Measurements from ENCODE around the gene SLC2A4.
A peak's percentile ranks its signal among the peaks of the same experiment; 100 is the strongest.

The SLC2A4 gene

DNA sequence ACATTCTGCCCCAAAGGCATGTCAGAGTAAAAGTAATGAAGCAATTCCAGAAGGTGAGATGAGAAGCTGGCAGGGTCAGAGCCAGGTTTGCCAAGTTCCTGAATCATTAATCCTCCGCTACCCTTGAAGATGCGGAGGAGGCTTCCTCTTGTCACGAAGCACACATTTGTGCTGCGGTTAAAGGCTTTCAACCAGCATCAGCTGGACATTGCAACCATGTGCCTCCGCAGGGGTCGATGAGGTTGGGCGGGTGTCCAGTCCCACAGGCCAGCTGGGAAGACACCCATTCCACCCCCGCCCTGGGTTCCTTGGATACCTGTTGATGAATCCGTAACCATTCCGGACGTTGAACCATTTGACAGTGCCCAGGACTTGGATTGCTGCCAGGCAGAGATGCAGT, 11.6 kb downstream of the SLC2A4 start:
- Histone ChIP-seq H3K27me3 (ENCODE audit: low read length) (no peaks in the 10 kb centered on the region), H3K9me2 (replicated peaks; ENCODE audit: insufficient read depth, low read length) (no peaks in the 10 kb centered on the region), H3K9me3 (ENCODE audit: insufficient read depth, low read length) (no peaks in the 10 kb centered on the region), H3K27ac (ENCODE audit: low read depth, low read length) (no peak overlapping the region), H3K9ac (ENCODE audit: low read length) (no peak overlapping the region), H4K20me1 (ENCODE audit: low read depth, low read length) (no peaks in the 10 kb centered on the region), H3F3A (ENCODE audit: insufficient read depth) (no peaks in the 10 kb centered on the region), H3K4me3 (ENCODE audit: insufficient read depth, low read length, poor library complexity, severe bottlenecking) (no peak overlapping the region), H3K4me2 (ENCODE audit: low read depth, low read length, poor library complexity, severe bottlenecking) (no peak overlapping the region), H2AFZ (ENCODE audit: low read depth, low read length, severe bottlenecking) (no peak overlapping the region), H3K36me3 (ENCODE audit: low read length) (no peaks in the 10 kb centered on the region), H3K79me2 (ENCODE audit: insufficient read depth, low read length) (no peaks in the 10 kb centered on the region)
- TF ChIP-seq, protein P1, sequence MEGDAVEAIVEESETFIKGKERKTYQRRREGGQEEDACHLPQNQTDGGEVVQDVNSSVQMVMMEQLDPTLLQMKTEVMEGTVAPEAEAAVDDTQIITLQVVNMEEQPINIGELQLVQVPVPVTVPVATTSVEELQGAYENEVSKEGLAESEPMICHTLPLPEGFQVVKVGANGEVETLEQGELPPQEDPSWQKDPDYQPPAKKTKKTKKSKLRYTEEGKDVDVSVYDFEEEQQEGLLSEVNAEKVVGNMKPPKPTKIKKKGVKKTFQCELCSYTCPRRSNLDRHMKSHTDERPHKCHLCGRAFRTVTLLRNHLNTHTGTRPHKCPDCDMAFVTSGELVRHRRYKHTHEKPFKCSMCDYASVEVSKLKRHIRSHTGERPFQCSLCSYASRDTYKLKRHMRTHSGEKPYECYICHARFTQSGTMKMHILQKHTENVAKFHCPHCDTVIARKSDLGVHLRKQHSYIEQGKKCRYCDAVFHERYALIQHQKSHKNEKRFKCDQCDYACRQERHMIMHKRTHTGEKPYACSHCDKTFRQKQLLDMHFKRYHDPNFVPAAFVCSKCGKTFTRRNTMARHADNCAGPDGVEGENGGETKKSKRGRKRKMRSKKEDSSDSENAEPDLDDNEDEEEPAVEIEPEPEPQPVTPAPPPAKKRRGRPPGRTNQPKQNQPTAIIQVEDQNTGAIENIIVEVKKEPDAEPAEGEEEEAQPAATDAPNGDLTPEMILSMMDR (IDR thresholded peaks at IDR 0.05; ENCODE audit: insufficient read depth, low read length, poor library complexity, severe bottlenecking) = no peak
- no peak for TF ChIP-seq EZH2phosphoT487 (conservative IDR thresholded peaks at IDR 0.05; ENCODE audit: low read length)

DNA sequence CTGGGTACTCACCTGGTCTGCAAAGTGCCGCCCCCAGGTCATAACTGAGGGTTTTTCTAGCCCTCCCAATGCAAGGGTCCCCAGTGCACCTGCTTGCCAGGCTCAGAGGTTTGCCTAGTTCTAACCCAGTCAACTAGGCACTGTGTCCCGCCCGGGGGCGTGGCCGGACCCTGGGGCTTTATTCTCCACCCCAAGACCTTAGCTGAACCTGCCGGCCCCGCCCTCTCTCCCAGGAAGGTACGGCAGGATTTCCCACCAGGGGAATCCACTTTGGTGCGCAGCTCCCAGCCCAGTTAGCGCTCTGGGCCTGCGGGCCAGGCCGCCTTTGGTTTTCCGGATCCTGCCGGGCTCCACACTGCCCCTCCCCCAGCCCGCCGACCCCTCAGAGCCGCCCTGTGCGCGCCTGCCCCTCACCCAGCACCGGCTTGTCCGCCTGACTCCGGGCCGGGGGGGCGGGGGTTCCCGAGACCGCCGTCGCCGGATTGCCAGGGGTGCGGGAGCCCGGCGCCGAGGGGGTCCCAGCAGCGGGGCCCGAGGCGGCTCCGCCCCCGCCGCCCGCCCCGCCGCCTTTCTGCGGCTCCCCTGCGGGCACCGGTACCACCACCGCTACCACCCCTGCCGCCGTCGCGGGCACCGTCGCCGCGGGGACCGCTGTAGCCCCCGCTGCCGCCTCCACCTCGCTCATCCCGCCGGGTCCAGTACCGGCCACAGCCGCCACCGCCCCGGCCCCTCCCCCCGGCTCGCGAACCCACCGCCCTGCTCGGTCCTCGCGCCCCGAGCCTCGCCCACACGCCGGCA, 12.5 kb downstream of the SLC2A4 start:
- no peaks in the 10 kb centered on the region for H3K79me2 ChIP-seq (ENCODE audit: insufficient read depth, low read length)
- no peak overlapping the region for H3K4me3 ChIP-seq (ENCODE audit: insufficient read depth, low read length, poor library complexity, severe bottlenecking)
- no peaks in the 10 kb centered on the region for H4K20me1 ChIP-seq (ENCODE audit: low read depth, low read length)
- TF ChIP-seq, protein P1 (IDR thresholded peaks at IDR 0.05; ENCODE audit: insufficient read depth, low read length, poor library complexity, severe bottlenecking) = no peak
- no peak for TF ChIP-seq EZH2phosphoT487 (conservative IDR thresholded peaks at IDR 0.05; ENCODE audit: low read length)
- no peak overlapping the region for H3K9ac ChIP-seq (ENCODE audit: low read length)
- no peak overlapping the region for H2AFZ ChIP-seq (ENCODE audit: low read depth, low read length, severe bottlenecking)
- no peak overlapping the region for H3K4me2 ChIP-seq (ENCODE audit: low read depth, low read length, poor library complexity, severe bottlenecking)
- H3K36me3 ChIP-seq (ENCODE audit: low read length) = no peaks in the 10 kb centered on the region
- no peaks in the 10 kb centered on the region for H3K9me2 ChIP-seq (replicated peaks; ENCODE audit: insufficient read depth, low read length)
- H3K27ac ChIP-seq (ENCODE audit: low read depth, low read length) = no peak overlapping the region
- no peaks in the 10 kb centered on the region for H3K9me3 ChIP-seq (ENCODE audit: insufficient read depth, low read length)
- H3F3A ChIP-seq (ENCODE audit: insufficient read depth) = no peaks in the 10 kb centered on the region
- H3K27me3 ChIP-seq (ENCODE audit: low read length) = no peaks in the 10 kb centered on the region

DNA sequence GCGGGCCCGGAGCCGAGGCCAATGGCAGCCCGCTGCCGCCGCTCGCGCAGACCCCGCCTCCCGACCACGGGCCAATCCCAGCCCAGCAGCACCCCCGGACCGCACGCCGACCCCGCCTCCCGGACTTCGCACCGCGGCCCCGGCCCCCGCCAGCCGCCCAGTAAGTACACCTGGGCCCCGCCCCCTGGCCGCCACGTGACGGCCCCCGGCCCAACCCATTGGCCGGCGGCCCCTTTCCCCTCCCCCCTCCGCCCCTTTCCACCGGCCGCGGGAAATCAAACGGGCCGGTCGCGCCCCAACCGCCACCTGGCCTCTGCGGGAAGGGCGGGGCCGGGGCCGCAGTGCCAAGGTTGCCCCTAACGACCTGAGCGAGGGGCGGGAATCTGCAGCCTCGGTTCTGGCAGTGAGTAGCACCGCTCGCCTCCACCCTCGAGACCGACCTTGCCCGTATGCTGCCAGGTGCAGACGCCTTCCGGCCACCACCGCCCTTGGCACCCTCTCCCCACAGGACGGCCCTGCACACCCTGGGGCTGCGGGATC, 13.2 kb downstream of the SLC2A4 start, which contains the start of gene YBX2:
YBX2 (minus strand) TSS at position 26 of the 540 bp plus-strand sequence. CDS start 139 bp downstream, outside the sequence.
- Histone ChIP-seq H3K9me3 (ENCODE audit: insufficient read depth, low read length) (no peaks in the 10 kb centered on the region), H3K27ac (ENCODE audit: low read depth, low read length) (no peak within 1 kb of the TSS)

More for the DNA sequence above, 13.2 kb downstream of the SLC2A4 start, which contains the start of gene YBX2:
- H2AFZ ChIP-seq (ENCODE audit: low read depth, low read length, severe bottlenecking) = no peak within 1 kb of the TSS
- no peaks in the 10 kb centered on the region for H4K20me1 ChIP-seq (ENCODE audit: low read depth, low read length)
- H3K79me2 ChIP-seq (ENCODE audit: insufficient read depth, low read length) = no peaks in the 10 kb centered on the region
- H3K4me3 ChIP-seq (ENCODE audit: insufficient read depth, low read length, poor library complexity, severe bottlenecking) = peak within 1 kb of the TSS; percentile 18
- H3K9ac ChIP-seq (ENCODE audit: low read length) = 0 out of 2 replicates have a peak within 1 kb of the TSS, but pooled peaks have one; percentile 24
- no peaks in the 10 kb centered on the region for H3F3A ChIP-seq (ENCODE audit: insufficient read depth)
- H3K9me2 ChIP-seq (replicated peaks; ENCODE audit: insufficient read depth, low read length) = no peaks in the 10 kb centered on the region
- H3K4me2 ChIP-seq (ENCODE audit: low read depth, low read length, poor library complexity, severe bottlenecking) = peak within 1 kb of the TSS; percentile 46
- no peaks in the 10 kb centered on the region for H3K27me3 ChIP-seq (ENCODE audit: low read length)
- TF ChIP-seq, protein P1 (IDR thresholded peaks at IDR 0.05; ENCODE audit: insufficient read depth, low read length, poor library complexity, severe bottlenecking) = no peak
- TF ChIP-seq EZH2phosphoT487 (conservative IDR thresholded peaks at IDR 0.05; ENCODE audit: low read length) = no peak
- no peaks in the 10 kb centered on the region for H3K36me3 ChIP-seq (ENCODE audit: low read length)

Data from SU-DHL-6 (cell line).